ENCODE data around the gene KCTD17. TPM values are rescaled to one million over a fixed set of nuclear protein-coding genes. Genes with fewer than 3 reads are reported as not detected.

KCTD17 gene
- total RNA-seq (2014; rRNA removed; shearing (Covaris generic)) = 19.1 and 23.7 TPM in 2 replicates

GRCh38 chr22:37051391-37052385, at the start of gene KCTD17:
Gene KCTD17 (plus strand): TSS chr22:37051742. CDS start chr22:37051761, 19 bp downstream.

GRCh38 chr22:37019309-37020191, 32.0 kb upstream of the KCTD17 start, which contains the start of the genes MPST and TST:
Gene MPST (plus strand): TSS chr22:37019742. CDS start chr22:37019837, 95 bp downstream.
Gene TST (minus strand): TSS chr22:37019447. CDS start chr22:37018732, 715 bp downstream.

GRCh38 chr22:37109242-37109917, 57.8 kb downstream of the KCTD17 start, which contains the start of gene TMPRSS6:
Gene TMPRSS6 (minus strand): TSS chr22:37109713. CDS start chr22:37103417, 6,296 bp downstream.

Small RNA genes lying within 50 kb of the gene (small RNA-seq; reads per million reads assigned to genes)
- gene RF00019 = not detected

Other genes with a start within 250 kb of the KCTD17 start
- not detected in 2 replicates for gene PVALB, start 234.7 kb upstream of the KCTD17 start, total RNA-seq (2014; rRNA removed; shearing (Covaris generic))
- gene NCF4, start 190.7 kb upstream of the KCTD17 start, total RNA-seq (2014; rRNA removed; shearing (Covaris generic)) = 0.24 TPM in 1 of 2 replicates, not detected in the other
- gene CSF2RB, start 138.1 kb upstream of the KCTD17 start, total RNA-seq (2014; rRNA removed; shearing (Covaris generic)) = not detected in 2 replicates
- 26.6 and 28.0 TPM in 2 replicates for gene TST, start 32.3 kb upstream of the KCTD17 start, total RNA-seq (2014; rRNA removed; shearing (Covaris generic))
- gene MPST, start 32.0 kb upstream of the KCTD17 start, total RNA-seq (2014; rRNA removed; shearing (Covaris generic)) = 61.4 and 63.6 TPM in 2 replicates
- gene TMPRSS6, start 58.0 kb downstream of the KCTD17 start, total RNA-seq (2014; rRNA removed; shearing (Covaris generic)) = not detected in 2 replicates
- gene IL2RB, start 98.2 kb downstream of the KCTD17 start, total RNA-seq (2014; rRNA removed; shearing (Covaris generic)) = not detected in 2 replicates
- 1.7 and 2.1 TPM in 2 replicates for gene C1QTNF6, start 136.5 kb downstream of the KCTD17 start, total RNA-seq (2014; rRNA removed; shearing (Covaris generic))
- gene SSTR3, start 160.7 kb downstream of the KCTD17 start, total RNA-seq (2014; rRNA removed; shearing (Covaris generic)) = not detected in 2 replicates
- 0.40 TPM in 1 of 2 replicates, not detected in the other for gene RAC2, start 192.5 kb downstream of the KCTD17 start, total RNA-seq (2014; rRNA removed; shearing (Covaris generic))
- 0.32 and 2.7 TPM in 2 replicates for gene CYTH4, start 230.8 kb downstream of the KCTD17 start, total RNA-seq (2014; rRNA removed; shearing (Covaris generic))